GM18508 (cell line): ENCODE results near the gene TUBGCP6.
"Not testable (repeated sequence)": the region's sequence is repeated elsewhere in the genome, so short reads cannot be mapped to it uniquely, and the experiment has no call there.

Experiments used
- ATAC-seq: cut with Tn5 transposase; IDR thresholded peaks from one replicate; pipeline ENCODE4 v1.9.1; 2021; ENCODE audit warnings: moderate number of reproducible peaks; ENCODE audit not compliant: insufficient read depth, unreplicated experiment

TUBGCP6 gene

DNA sequence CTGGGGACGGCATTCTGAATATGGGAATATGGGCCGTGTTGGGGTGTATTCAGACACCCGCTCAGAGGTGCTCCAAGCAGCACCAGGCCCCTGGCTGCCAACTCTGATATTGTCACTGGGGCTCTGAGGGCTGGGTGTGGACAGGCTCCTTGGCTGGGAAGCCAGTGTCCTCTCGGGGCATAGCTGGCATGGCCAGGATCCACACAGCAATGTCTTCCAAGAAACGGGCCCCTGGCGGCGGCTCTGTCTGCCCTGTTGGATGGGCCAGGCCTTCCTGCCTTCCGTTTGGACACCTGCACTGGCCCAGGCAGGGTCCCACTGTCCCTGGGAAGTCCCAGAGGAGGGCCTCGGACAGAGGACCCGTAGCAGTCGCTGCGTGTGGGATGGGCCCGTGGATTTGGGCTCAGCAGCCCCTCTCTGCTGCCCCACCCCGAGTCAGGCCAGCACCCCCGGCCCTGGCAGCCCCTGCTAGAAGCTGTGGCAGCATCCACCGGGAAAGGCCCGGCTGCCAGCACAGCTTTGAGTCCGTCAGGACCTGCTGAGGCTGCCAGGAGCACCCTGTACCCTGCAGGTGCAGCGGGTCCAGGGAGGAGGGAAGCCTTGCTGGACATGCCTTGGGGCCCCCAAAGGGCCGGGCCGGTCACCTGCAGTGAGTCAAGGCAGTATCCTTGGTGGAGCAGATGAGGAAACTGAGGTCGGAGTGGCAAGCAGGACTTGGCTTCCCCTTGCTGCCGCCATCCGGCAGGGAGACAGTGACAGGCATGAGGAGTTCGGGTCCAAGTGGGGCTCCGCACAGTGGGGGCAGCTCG is 70.2 kb downstream of the TUBGCP6 start:
- no peak for ATAC-seq

DNA sequence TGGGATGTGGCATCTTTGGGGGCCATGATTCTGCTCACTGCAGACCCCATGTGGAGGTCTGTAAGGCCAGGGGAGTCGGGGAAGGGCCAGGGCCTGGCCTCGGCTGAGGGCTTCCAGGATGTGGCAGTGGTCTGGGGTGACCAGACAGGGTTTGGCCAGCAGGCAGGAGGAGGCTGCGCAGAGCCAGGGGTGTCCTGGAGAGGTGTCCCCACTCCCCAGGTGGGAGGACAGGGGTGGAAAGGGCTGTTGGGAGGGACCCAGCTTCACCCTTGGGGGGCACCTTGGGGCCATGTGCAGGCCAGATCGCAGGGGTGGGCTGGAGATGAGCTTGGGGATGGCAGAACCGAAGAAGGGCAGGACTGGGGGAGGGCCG is 70.9 kb downstream of the TUBGCP6 start:
- ATAC-seq: no peak

DNA sequence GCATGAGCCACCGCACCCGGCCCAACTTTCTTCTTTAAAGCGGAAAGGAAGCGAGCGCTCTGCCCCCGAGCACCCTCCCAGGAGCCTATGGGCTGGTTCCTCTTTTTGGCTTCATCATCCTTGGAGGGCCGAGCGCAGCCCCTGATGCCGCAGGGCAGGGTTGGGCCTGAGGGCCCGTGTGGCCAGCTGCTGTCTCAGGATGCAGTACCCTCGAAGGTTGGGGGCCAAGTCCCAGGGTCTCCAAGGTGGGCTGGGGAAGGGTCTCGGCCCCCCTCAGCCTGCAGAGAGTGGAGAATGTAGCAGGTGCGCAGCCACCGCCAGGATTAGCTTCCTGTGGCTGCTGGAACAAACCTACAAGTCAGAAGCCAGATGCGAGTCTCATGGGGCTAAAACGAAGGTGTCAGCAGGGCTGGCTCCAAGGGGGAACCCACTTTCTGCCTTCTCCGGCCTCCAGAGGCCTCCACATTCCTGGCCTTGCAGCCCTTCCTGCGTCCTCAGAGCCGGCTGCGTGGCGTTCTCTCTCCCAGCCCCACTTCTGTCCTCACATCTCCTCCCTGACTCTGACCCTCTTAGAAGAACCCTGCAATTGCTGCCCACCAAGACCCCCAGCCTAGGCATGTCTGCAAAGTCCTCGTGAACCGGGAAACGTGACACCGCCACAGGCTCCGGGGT is 71.4 kb downstream of the TUBGCP6 start:
- ATAC-seq: no peak

DNA sequence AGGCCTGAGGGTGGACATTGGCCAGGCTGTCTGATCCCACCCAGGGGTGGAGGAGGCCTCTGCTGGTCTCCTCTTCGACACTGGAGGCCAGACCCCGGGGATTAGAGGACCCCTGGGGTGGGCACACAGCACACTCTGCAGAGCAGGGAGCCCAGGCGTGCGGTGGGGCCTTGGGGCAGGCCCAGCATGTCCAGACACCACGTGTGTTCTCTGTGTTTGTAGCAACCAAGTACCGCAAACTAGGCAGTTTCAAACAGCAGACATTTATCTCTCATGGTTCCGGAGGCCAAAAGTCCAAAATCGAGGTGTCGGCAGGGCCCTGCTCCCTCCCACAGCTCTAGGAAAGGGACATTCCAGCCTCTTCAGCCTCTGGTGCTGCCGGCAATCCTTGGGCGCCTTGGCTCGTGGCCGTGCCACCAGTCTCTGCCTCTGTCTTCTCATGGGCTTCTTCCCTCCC is 72.8 kb downstream of the TUBGCP6 start:
- ATAC-seq: no peak

DNA sequence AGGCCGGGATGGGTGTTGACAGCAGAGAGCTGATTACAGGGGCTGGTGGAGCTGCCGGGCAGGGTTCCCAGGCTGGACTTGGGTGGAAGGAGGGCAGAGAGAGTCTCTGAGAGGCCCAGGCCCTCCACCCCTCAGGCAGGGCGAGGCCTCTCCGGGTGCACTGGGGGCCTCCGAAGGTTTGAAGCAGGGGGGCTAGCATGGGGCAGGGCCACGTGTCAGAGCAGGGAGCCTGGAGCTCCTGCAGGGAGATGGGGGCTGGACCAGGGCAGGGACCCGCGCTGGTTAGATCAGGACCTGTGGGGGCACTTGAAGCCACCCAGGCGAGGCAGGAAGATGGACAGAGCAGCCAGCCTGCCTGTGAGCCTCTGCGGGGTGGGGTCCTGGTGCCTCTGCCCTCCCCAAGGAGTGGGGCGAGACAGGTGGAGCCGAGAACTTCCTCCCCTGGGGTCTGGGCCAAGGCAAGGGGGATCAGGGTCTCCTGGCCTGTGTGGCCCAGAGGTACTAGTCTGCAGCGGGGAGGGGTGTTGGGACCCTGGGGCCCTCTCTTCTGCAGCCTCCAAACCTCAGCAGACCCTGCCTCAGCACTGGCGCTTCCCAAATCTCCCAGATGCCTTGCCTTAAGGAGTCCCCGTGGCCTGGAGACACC is 73.4 kb downstream of the TUBGCP6 start:
- ATAC-seq: no peak

DNA sequence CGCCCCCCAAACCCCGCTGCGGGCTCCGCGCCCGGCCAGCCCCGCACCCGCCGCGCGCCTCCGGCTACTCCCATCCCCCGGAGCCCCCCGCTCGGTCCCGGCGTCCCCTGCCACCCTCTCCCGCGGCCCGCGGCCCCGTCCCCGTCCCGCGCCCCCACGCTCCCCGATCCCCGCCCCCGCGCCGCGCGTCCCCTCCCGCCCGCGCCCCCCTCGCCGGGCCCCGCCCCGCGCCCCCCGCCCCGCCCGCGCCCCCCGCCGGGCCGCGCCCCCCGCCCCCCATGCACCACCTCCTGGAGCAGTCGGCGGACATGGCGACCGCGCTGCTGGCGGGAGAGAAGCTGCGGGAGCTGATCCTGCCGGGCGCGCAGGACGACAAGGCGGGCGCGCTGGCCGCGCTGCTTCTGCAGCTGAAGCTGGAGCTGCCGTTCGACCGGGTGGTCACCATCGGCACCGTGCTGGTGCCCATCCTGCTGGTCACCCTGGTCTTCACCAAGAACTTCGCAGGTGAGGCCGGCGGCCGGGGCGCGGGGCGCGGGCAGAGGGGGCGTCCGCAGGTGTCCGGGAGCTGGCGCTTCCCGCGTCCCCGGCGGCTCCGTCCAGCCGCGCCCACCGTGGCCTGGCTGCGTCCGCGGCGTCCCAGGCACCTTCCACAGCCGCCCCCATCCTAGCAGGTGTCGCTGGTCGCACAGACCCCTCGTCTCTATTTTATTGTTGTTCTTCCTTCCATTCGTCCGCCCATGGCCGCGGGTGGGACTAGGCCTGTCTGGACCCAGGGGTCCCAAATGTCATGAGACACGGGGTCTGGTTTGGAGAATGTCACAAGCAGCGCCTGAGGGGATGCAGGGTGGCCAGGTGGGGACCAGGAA is 74.1 kb downstream of the TUBGCP6 start, which contains the start of gene PANX2:
TSS of gene PANX2 (plus strand) at position 279 of the 866 bp plus-strand sequence. CDS start at position 279, 0 bp downstream.
- no peak for ATAC-seq

DNA sequence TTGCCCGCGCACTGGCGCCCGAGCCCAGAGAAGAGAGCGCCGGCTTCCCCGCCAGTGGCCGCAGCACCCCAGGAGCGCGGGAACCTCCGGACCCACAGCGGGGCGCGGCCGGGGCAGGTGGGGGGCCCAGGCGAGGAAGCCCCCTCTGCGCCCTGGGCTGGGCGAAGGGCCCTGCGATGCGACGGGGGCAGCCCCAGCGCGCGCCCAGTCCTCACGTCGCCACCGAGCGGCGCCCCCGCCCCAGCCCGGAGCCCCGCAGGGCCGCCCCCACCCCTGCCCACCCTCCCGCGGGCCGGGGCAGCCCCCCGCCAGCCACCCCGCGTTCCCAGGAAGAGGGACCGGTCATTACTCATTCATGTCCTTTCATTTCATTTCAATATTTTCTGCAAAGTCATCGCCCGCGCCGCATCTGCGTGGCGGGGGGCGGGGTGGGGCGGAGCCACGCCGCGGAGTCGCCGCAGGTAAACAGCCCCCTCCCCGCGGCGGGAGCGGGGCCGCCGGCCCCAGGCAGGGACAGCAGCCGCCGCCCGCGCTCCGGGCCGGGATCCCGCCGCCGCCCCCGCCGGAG is 75.0 kb downstream of the TUBGCP6 start:
- no peak for ATAC-seq

DNA sequence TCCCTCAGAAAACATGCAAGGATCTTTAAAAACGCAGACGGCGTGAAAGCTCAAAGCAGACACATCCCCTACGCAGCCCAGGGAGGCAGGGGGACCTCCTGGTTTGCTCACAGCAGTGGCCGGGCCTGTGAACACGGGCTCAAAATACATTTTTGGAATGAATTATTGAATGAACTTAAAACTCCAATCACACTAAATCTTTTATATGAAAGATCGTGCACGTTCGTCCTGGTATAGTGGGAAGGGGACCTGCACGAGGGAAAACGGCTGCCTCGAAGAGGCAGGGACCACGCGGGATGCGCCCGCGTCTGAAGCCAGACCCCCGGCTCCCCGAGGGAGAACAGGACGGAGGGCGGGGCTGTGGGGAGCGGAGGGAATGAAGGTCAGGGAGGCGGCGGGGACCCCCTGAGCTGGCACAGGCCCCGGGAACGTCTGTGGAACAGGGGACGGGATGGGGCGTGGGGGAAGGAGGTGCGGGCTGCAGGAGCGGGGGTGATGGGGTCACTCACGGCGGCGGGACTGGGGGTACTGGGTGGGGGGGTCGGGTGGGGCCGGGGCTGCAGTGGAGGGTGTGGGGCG is 75.6 kb downstream of the TUBGCP6 start:
- no peak for ATAC-seq

DNA sequence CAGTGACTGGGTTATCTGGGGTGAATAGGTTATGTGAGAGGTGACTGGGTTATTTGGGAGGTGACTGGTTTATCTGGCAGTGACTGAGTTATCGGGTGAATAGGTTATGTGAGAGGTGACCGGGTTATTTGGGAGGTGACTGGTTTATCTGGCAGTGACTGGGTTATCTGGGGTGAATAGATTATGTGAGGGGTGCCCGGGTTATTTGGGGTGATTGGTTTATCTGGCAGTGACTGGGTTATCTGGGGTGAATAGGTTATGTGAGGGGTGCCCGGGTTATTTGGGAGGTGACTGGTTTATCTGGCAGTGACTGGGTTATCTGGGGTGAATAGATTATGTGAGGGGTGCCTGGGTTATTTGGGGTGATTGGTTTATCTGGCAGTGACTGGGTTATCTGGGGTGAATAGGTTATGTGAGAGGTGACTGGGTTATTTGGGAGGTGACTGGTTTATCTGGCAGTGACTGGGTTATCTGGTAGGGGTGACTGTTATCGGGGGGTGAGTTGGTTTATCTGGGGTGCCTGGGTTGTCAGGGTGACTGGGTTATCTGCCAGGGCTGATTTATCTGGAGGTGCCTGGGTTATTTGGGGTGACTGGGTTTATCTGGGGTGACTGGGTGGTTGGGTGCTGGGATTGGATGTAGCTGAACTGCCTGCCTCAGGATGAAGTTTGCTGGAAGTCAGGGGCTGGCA is 76.2 kb downstream of the TUBGCP6 start:
- not testable (repeated sequence) for ATAC-seq

DNA sequence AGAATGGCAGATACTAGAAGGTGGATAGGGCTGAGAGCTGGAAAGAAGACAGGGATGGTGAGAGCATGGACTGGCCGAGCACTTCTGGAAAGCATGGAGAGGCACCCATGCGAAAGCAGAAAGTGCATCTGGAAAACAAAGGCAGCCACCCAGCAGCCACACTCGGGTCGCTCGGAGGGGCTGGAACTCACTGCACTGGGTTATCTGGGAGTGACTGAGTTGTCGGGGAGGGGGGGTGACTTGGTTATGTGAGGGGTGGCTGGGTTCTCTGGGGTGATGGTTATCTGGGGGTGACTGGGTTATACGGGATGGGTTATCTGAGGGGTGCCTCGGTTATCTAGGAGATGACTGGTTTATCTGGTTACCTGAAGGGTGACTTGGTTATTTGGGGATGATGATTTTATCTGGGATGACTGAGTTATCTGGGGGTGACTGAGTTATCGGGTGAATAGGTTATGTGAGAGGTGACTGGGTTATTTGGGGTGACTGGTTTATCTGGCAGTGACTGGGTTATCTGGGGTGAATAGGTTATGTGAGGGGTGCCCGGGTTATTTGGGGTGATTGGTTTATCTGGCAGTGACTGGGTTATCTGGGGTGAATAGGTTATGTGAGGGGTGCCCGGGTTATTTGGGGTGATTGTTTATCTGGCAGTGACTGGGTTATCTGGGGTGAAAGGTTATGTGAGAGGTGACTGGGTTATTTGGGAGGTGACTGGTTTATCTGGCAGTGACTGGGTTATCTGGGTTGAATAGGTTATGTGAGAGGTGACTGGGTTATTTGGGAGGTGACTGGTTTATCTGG is 76.9 kb downstream of the TUBGCP6 start:
- no peak for ATAC-seq
